Right cardiac atrium (tissue), 5 donors: ENCODE results near the gene GDPD4. TPM values are rescaled to one million over a fixed set of nuclear protein-coding genes. Genes with fewer than 3 reads are reported as not detected.

ENCODE experiments used
- ATAC-seq, 2 donors: fragments of 200-7000 bp; cut with Tn5 transposase; one replicate each; pipeline versions ENCODE4 v1.8.0 to v1.9.1; 2020; ENCODE audit warnings: moderate library complexity in 2 of 2, mild to moderate bottlenecking in 1 of 2
- DNase-seq, 3 donors: peaks; one replicate each; pipeline ENCODE4 v3.0.0-alpha.2; 2020
- H3K27ac ChIP-seq: one replicate; pipeline ENCODE4 v1.5.1; 2013; ENCODE audit warnings: mild to moderate bottlenecking, low read length, control low read depth, moderate library complexity
- H3K27me3 ChIP-seq: one replicate; pipeline ENCODE4 v1.6.1; 2013; ENCODE audit not compliant: control insufficient read depth, insufficient read depth
- H3K4me1 ChIP-seq: one replicate; pipeline ENCODE4 v1.6.1; 2013; ENCODE audit warnings: low read length; ENCODE audit not compliant: control insufficient read depth, insufficient read depth
- H3K4me3 ChIP-seq: one replicate; pipeline ENCODE4 v1.5.1; 2013; ENCODE audit warnings: low read length, control low read depth
- H3K9me3 ChIP-seq: one replicate; pipeline ENCODE4 v1.6.1; 2013; ENCODE audit warnings: low read length; ENCODE audit not compliant: control insufficient read depth
- WGBS: extraction: QIAGEN DNeasy Blood & Tissue Kit; methylation state at CpG from one replicate; pipeline ENCODE4 v1.1.7; 2013; 5-methylcytosine and 5-hydroxymethylcytosine counted together
- intact Hi-C, 4 donors: fragments of 100-400 bp; cut with DNase I; formaldehyde crosslinking; loops; one replicate each; pipeline versions ENCODE4 v1.11.0 to v1.14.0; 2022 to 2023
- long read RNA-seq, 4 donors: library from polyadenylated mRNA; unstranded; transcript quantifications; one replicate each; pipeline ENCODE4 v2.0.0, GENCODE V29; 2020 to 2021
- polyA plus RNA-seq: library from polyadenylated mRNA; stranded (reverse); fragments of 200-250 nt; gene quantifications from one replicate; pipeline ENCODE4 v1.2.3, GENCODE V29; 2013
- total RNA-seq, 4 donors: library from RNA; stranded (reverse); fragmentation: NEBNext Ultra II Directional; extraction: Animal tissue kit (Norgen Biotek cat#: 25700); gene quantifications; one replicate each; pipeline ENCODE4 v1.2.1, GENCODE V29; 2021
- donor health status: healthy with polysubstance abuse.
- donor health status: DM: no; HTN: yes; CAD: no.
- donor health status: DM: no; HTN: no; CAD: no.
- donor health status: DM: no; HTN: yes; CAD: no; lungs with severe emphysema.
- donor health status: DM: yes; HTN: yes; CAD: no.

GDPD4 gene
- under 1 TPM in 1 of 4 donors, not detected in 3; 0.69 TPM for total RNA-seq
- polyA plus RNA-seq, result 0.52 TPM
- long read RNA-seq, donor 1, result 0 reads
- long read RNA-seq, donor 2, result 0 reads
- long read RNA-seq, donor 3, result 0 reads
- long read RNA-seq, donor 4, result 0 reads

GRCh38 chr11:77301510-77301909 is at the start of gene GDPD4:
Gene GDPD4 (minus strand): TSS chr11:77301686. CDS start chr11:77285137, 16,549 bp downstream.
- no peaks in the 10 kb centered on the region for H3K4me1 ChIP-seq
- peak in 1 of 3 donors; percentile 40 for DNase-seq
- no peaks in the 10 kb centered on the region for H3K9me3 ChIP-seq
- intact Hi-C loops, result no loop called here
- no peak for ATAC-seq
- 88% methylated on average over 15 of the region's 15 CpGs for WGBS
- H3K27ac ChIP-seq, result no peak within 1 kb of the TSS
- no peak within 1 kb of the TSS for H3K4me3 ChIP-seq
- no peaks in the 10 kb centered on the region for H3K27me3 ChIP-seq

- 80% methylated on average over 2 of the region's 2 CpGs for whole genome bisulfite sequencing
- ATAC-seq (no peak), DNase-seq (no peak)
- no peaks in the 10 kb centered on the region for H3K4me1 ChIP-seq
- no peak overlapping the region for H3K27ac ChIP-seq
- H3K4me3 ChIP-seq, result no peak overlapping the region
- H3K9me3 ChIP-seq, result no peaks in the 10 kb centered on the region
- intact Hi-C loops, result no loop called here
- no peaks in the 10 kb centered on the region for H3K27me3 ChIP-seq
These were observed 46.5 kb upstream of the GDPD4 start for GRCh38 chr11:77347948-77348347.

GRCh38 chr11:77346906-77347603 is 45.6 kb upstream of the GDPD4 start:
- Histone ChIP-seq H3K27me3 (no peaks in the 10 kb centered on the region), H3K4me1 (no peaks in the 10 kb centered on the region), H3K27ac (no peak overlapping the region), H3K4me3 (no peak overlapping the region), H3K9me3 (no peaks in the 10 kb centered on the region)
- 97% methylated on average over 2 of the region's 2 CpGs for WGBS
- ATAC-seq (no peak), DNase-seq (no peak)
- intact Hi-C loops, result no loop called here

- H3K9me3 ChIP-seq, result no peaks in the 10 kb centered on the region
- no peak for DNase-seq
- no peaks in the 10 kb centered on the region for H3K27me3 ChIP-seq
- 78% methylated on average over 3 of the region's 3 CpGs for WGBS
- H3K4me1 ChIP-seq, result no peaks in the 10 kb centered on the region
- no peak overlapping the region for H3K4me3 ChIP-seq
- intact Hi-C loops, result no loop called here
- no peak overlapping the region for H3K27ac ChIP-seq
- ATAC-seq, result no peak
These were observed 44.1 kb upstream of the GDPD4 start for GRCh38 chr11:77345621-77346020.

- intact Hi-C loops, result no loop called here
- Histone ChIP-seq H3K4me1 (no peaks in the 10 kb centered on the region), H3K9me3 (no peaks in the 10 kb centered on the region), H3K27ac (no peak overlapping the region), H3K27me3 (no peaks in the 10 kb centered on the region), H3K4me3 (no peak overlapping the region)
- ATAC-seq, result no peak
- DNase-seq, result no peak
- 38% methylated on average over 3 of the region's 3 CpGs for WGBS
These were observed 39.0 kb upstream of the GDPD4 start for GRCh38 chr11:77340501-77340900.

GRCh38 chr11:77332259-77332658 is 30.8 kb upstream of the GDPD4 start:
- Histone ChIP-seq H3K27ac (no peak overlapping the region), H3K9me3 (no peaks in the 10 kb centered on the region), H3K4me1 (no peaks in the 10 kb centered on the region), H3K27me3 (no peaks in the 10 kb centered on the region), H3K4me3 (no peak overlapping the region)
- DNase-seq (no peak), ATAC-seq (no peak)
- intact Hi-C loops, result no loop called here
- WGBS, result 92% methylated on average over 2 of the region's 3 CpGs

- intact Hi-C loops, result no loop called here
- Histone ChIP-seq H3K4me3 (no peak overlapping the region), H3K9me3 (no peaks in the 10 kb centered on the region), H3K27me3 (no peaks in the 10 kb centered on the region), H3K27ac (no peak overlapping the region), H3K4me1 (no peaks in the 10 kb centered on the region)
- WGBS, result 69% methylated on average over 1 of the region's 1 CpG
- ATAC-seq (no peak), DNase-seq (no peak)
These were observed 23.7 kb upstream of the GDPD4 start for GRCh38 chr11:77325159-77325558.

- intact Hi-C loops, result no loop called here
These were observed 23.0 kb upstream of the GDPD4 start for GRCh38 chr11:77324508-77324907.

GRCh38 chr11:77322926-77323590 is 21.6 kb upstream of the GDPD4 start:
- Histone ChIP-seq H3K4me3 (no peak overlapping the region), H3K27me3 (no peaks in the 10 kb centered on the region), H3K9me3 (no peaks in the 10 kb centered on the region), H3K27ac (no peak overlapping the region), H3K4me1 (no peaks in the 10 kb centered on the region)
- ATAC-seq (no peak), DNase-seq (no peak)
- intact Hi-C loops, result no loop called here
- WGBS, result 70% methylated on average over 2 of the region's 2 CpGs

More at GRCh38 chr11:77324508-77324907, 23.0 kb upstream of the GDPD4 start:
- Histone ChIP-seq H3K4me1 (no peaks in the 10 kb centered on the region), H3K27me3 (no peaks in the 10 kb centered on the region), H3K9me3 (no peaks in the 10 kb centered on the region), H3K4me3 (no peak overlapping the region), H3K27ac (no peak overlapping the region)
- ATAC-seq (no peak), DNase-seq (no peak)

GRCh38 chr11:77322506-77322905 is 21.0 kb upstream of the GDPD4 start:
- Histone ChIP-seq H3K4me1 (no peaks in the 10 kb centered on the region), H3K27me3 (no peaks in the 10 kb centered on the region), H3K27ac (peak overlapping the region; percentile 8), H3K4me3 (no peak overlapping the region), H3K9me3 (no peaks in the 10 kb centered on the region)
- 48% methylated on average over 2 of the region's 2 CpGs for WGBS
- intact Hi-C loops, result no loop called here
- DNase-seq, result no peak
- ATAC-seq, result peak; percentile 23 to 45

GRCh38 chr11:77320351-77320750 is 18.9 kb upstream of the GDPD4 start:
- H3K27ac ChIP-seq, result no peak overlapping the region
- no peak for ATAC-seq
- DNase-seq, result no peak
- 89% methylated on average over 1 of the region's 1 CpG for whole genome bisulfite sequencing
- no peaks in the 10 kb centered on the region for H3K4me1 ChIP-seq
- H3K9me3 ChIP-seq, result no peaks in the 10 kb centered on the region
- no peak overlapping the region for H3K4me3 ChIP-seq
- intact Hi-C loops, result no loop called here
- H3K27me3 ChIP-seq, result no peaks in the 10 kb centered on the region
